ENCODE data around the gene MTA1. TPM values are rescaled to one million over a fixed set of nuclear protein-coding genes. Genes with fewer than 3 reads are reported as not detected.

The MTA1 gene
- polyA plus RNA-seq, 2 of the 4 experiments (the other 2 are of a cell fraction), result 46.8 to 86.7 TPM

DNA sequence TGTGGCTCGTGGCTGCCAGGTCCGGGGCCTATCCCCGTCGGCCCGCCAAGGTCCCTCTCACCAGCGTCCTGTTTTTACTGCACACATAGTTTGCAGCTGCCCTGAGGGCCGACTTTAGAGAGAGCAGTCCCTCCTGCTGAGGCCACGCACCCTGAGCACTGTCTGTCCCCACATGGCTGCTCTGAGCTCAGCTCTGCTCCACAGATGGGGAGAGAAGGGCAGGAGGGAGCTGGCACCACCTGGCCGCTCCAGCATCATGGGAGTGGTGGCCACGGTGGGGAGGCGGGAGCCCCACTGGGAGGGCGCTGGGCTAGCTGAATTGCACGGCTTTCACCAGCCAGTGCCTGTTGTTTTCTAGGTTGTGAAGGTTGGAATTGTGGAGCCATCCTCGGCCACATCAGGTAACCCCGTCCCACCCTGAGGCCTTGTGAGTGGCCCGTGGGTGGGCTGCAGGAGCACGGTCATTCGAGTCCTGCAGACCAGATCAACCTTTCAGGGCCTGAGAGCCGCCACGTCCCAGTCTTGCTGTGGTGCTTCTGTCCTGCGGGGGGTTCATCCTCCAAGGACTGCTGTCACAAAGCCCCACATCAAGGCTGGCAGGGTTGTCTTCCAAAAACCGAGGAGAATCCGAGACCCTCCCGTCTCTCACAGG is 28.7 kb upstream of the MTA1 start:
- no peak for TF ChIP-seq PHF8 (IDR thresholded peaks at IDR 0.05; ENCODE audit: borderline replicate concordance, low read depth)
- no peak for TF ChIP-seq RAD21 (conservative IDR thresholded peaks at IDR 0.05 in 1 of 2, IDR thresholded peaks at IDR 0.05 in 1 of 2)
- TF ChIP-seq JUNB (IDR thresholded peaks at IDR 0.05), result no peak
- no peak for TF ChIP-seq CHD2 (IDR thresholded peaks at IDR 0.05; ENCODE audit: low read length, partially characterized antibody)
- no peak for TF ChIP-seq RARB (CRISPR knock-in tag; IDR thresholded peaks at IDR 0.05)
- no peak for TF ChIP-seq HEYL (CRISPR knock-in tag; IDR thresholded peaks at IDR 0.05)
- DNase-seq (ENCODE audit: low read depth in 1 of 2, low spot score in 1 of 2), result no peak
- no peak overlapping the region for H3K4me2 ChIP-seq
- no peak for FAIRE-seq
- no peak overlapping the region for H3K27ac ChIP-seq
- CTCF ChIA-PET, result interaction anchor here (1.2 to 4.1 kb wide), 2 partner anchors 20 to 49 kb away, joined by 4 to 21 read pairs; no protein-coding TSS in a partner anchor
- H3K4me3 ChIP-seq, result no peak overlapping the region
- no peak for ATAC-seq
- POLR2A ChIA-PET, result no interaction called here
- WGBS (ENCODE audit: missing lambda C conversion rate), result 83% methylated on average over 18 of the region's 24 CpGs
- no peaks in the 10 kb centered on the region for H3K4me1 ChIP-seq
- no peaks in the 10 kb centered on the region for H3K9me3 ChIP-seq

DNA sequence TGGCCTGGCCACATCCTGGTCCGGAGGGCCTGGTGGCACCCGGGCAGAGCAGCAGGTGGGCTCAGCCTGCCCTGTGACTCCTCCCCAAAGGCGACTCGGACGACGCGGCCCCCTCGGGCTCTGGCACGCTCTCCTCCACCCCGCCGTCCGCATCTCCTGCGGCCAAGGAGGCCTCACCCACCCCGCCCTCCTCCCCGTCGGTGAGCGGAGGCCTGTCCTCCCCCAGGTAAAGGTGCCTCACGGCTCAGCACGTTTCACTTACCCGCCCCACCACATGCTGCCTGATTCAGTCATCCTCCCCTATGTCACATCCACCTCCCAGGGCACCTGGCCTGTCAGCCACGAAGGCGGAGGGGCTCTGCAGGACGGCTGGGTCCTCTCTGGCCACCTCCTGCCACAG is 28.1 kb upstream of the MTA1 start:
- ChIA-PET CTCF (interaction anchor here (4.1 kb wide), 1 partner anchor 20 kb away, joined by 21 read pairs; no protein-coding TSS in a partner anchor), POLR2A (no interaction called here)
- ATAC-seq (no peak), FAIRE-seq (no peak), DNase-seq (ENCODE audit: low read depth in 1 of 2, low spot score in 1 of 2) (no peak)
- no peak overlapping the region for H3K4me3 ChIP-seq
- H3K9me3 ChIP-seq, result no peaks in the 10 kb centered on the region
- H3K4me1 ChIP-seq, result no peaks in the 10 kb centered on the region
- no peak overlapping the region for H3K27ac ChIP-seq
- H3K4me2 ChIP-seq, result no peak overlapping the region
- WGBS (ENCODE audit: missing lambda C conversion rate), result 97% methylated on average over 14 of the region's 23 CpGs
- TF ChIP-seq PHF8 (IDR thresholded peaks at IDR 0.05; ENCODE audit: borderline replicate concordance, low read depth) (no peak), RNF2 (IDR thresholded peaks at IDR 0.05; ENCODE audit: borderline replicate concordance, low read depth) (no peak), CEBPB (IDR thresholded peaks at IDR 0.05) (no peak), POLR2AphosphoS2 (conservative IDR thresholded peaks at IDR 0.05; ENCODE audit: low read length) (no peak), NPAS2 (CRISPR knock-in tag; IDR thresholded peaks at IDR 0.05; ENCODE audit: borderline replicate concordance) (no peak), TFCP2L1 (CRISPR knock-in tag; IDR thresholded peaks at IDR 0.05) (no peak), HEYL (CRISPR knock-in tag; IDR thresholded peaks at IDR 0.05) (no peak), JUNB (IDR thresholded peaks at IDR 0.05) (no peak)
- TF ChIP-seq, protein P1, sequence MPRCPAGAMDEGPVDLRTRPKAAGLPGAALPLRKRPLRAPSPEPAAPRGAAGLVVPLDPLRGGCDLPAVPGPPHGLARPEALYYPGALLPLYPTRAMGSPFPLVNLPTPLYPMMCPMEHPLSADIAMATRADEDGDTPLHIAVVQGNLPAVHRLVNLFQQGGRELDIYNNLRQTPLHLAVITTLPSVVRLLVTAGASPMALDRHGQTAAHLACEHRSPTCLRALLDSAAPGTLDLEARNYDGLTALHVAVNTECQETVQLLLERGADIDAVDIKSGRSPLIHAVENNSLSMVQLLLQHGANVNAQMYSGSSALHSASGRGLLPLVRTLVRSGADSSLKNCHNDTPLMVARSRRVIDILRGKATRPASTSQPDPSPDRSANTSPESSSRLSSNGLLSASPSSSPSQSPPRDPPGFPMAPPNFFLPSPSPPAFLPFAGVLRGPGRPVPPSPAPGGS (IDR thresholded peaks at IDR 0.05), result no peak
- TF ChIP-seq, protein P2, sequence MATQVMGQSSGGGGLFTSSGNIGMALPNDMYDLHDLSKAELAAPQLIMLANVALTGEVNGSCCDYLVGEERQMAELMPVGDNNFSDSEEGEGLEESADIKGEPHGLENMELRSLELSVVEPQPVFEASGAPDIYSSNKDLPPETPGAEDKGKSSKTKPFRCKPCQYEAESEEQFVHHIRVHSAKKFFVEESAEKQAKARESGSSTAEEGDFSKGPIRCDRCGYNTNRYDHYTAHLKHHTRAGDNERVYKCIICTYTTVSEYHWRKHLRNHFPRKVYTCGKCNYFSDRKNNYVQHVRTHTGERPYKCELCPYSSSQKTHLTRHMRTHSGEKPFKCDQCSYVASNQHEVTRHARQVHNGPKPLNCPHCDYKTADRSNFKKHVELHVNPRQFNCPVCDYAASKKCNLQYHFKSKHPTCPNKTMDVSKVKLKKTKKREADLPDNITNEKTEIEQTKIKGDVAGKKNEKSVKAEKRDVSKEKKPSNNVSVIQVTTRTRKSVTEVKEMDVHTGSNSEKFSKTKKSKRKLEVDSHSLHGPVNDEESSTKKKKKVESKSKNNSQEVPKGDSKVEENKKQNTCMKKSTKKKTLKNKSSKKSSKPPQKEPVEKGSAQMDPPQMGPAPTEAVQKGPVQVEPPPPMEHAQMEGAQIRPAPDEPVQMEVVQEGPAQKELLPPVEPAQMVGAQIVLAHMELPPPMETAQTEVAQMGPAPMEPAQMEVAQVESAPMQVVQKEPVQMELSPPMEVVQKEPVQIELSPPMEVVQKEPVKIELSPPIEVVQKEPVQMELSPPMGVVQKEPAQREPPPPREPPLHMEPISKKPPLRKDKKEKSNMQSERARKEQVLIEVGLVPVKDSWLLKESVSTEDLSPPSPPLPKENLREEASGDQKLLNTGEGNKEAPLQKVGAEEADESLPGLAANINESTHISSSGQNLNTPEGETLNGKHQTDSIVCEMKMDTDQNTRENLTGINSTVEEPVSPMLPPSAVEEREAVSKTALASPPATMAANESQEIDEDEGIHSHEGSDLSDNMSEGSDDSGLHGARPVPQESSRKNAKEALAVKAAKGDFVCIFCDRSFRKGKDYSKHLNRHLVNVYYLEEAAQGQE (IDR thresholded peaks at IDR 0.05), result no peak
- TF ChIP-seq, protein P3, sequence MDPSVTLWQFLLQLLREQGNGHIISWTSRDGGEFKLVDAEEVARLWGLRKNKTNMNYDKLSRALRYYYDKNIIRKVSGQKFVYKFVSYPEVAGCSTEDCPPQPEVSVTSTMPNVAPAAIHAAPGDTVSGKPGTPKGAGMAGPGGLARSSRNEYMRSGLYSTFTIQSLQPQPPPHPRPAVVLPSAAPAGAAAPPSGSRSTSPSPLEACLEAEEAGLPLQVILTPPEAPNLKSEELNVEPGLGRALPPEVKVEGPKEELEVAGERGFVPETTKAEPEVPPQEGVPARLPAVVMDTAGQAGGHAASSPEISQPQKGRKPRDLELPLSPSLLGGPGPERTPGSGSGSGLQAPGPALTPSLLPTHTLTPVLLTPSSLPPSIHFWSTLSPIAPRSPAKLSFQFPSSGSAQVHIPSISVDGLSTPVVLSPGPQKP (IDR thresholded peaks at IDR 0.05; ENCODE audit: low read depth, low read length), result no peak
- TF ChIP-seq, protein P4, sequence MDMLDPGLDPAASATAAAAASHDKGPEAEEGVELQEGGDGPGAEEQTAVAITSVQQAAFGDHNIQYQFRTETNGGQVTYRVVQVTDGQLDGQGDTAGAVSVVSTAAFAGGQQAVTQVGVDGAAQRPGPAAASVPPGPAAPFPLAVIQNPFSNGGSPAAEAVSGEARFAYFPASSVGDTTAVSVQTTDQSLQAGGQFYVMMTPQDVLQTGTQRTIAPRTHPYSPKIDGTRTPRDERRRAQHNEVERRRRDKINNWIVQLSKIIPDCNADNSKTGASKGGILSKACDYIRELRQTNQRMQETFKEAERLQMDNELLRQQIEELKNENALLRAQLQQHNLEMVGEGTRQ (IDR thresholded peaks at IDR 0.05), result no peak
